GM12872 (cell line): Measurements from ENCODE around the gene AGPAT4.

Source experiments
- CTCF ChIP-seq: IDR thresholded peaks from 3 replicates; pipeline ENCODE4 v1.5.1; 2011; ENCODE audit warnings: low read depth, mild to moderate bottlenecking, low read length, moderate library complexity; ENCODE audit not compliant: insufficient read depth

Gene AGPAT4

GRCh38 chr6:161266513-161267230 lies 7.2 kb downstream of the AGPAT4 start:
- no peak for TF ChIP-seq CTCF

- TF ChIP-seq CTCF: no peak
Measured at GRCh38 chr6:161265975-161266374, 7.9 kb downstream of the AGPAT4 start.

DNA sequence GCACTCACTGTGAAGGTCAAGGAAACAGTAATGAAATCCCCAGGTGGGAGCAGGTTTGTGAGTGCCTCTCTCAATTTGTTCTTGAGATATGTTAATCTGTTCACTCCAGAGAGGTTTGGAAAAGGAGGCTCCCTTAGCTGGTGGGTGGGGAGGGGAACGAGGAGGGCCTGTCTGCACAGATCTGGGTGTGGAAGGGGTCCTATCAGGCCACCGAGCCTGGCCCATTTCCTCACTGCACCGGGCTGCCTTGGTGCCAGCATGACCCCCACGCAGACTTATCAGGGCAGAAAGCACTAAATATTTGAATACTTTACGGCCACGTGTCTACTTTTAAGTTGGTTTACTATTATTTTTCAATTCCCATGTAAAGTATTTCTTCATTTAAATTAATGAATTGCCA lies 8.3 kb downstream of the AGPAT4 start:
- no peak for TF ChIP-seq CTCF

DNA sequence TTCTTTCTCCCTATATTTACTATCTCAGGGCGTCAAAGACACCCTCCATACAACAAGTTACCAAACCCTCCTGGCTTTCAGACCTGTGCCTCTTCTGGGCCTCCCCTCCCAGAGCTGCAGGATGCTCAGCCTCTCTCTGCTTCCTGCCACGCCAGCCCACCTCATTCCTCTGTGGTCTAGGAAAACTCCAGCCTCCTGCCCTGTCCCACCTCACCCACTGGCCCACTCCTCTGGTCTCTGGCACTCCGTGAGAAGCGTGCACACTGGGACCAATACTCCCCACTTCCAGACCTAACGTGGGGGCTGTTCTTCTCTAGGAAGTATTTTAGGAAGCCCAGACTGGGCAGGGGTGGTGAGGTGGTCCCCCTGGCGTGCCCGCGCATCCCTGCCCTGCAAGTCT lies 9.7 kb downstream of the AGPAT4 start:
- no peak for TF ChIP-seq CTCF

DNA sequence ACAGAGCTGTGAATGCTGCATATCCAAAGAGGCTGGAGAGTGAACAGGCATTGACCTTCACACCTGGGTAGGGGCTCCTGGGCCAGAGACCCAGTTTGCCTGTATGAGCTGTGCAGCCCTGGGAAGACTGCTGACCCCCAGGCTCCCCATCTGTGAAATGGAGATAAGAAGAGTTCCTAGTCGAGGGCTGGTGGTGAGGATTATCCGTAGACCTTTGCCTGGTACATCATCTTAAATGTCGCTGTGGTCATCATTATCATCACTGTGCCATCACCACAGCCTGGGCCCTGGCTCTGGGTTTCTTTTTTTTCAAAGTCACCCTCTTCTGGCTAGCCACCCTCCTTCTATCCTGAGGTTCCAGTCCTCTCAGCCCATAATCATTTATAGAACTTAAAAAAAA lies 12.0 kb downstream of the AGPAT4 start:
- TF ChIP-seq CTCF: no peak

DNA sequence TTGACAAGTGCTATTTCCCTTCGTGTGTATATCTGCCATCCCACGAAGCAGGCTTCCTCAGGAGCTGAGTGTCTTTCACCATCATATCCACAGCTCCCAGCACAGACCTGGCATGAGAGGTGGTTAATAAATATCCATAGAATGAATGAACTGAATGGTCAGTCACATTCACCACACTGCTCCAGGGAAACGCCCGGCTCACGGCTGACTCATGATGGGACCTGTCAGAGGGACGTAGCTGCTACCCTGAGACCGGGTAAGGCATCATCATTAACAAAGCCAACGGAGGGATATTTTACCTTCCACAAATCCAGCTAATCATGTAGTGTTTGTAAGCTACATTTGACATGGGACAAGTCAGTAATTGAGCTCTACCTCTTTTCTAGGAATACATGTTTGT lies 12.5 kb downstream of the AGPAT4 start:
- no peak for TF ChIP-seq CTCF

DNA sequence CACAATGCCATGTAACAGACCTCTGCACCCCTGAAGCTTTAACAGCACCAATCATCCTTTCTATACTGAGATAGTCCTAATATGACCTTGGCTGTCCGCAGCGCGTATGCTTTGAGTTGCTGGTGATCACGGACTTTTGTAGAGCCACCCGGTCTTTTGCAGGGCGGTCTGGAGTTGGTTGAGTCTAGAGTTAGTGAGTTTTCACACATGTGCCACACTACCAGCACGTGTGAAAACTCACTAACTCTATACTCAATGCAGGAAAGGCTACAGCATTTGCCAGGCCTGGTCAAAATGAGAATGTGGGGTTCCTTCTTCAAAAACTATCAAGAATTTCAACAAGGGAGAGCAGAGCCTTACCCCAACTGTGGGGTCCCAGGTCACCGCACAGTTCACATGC lies 14.6 kb downstream of the AGPAT4 start:
- no peak for TF ChIP-seq CTCF
